DOHH2 (cell line): Measurements from ENCODE around the gene IKZF3.
"Not testable (repeated sequence)": the region's sequence is repeated elsewhere in the genome, so short reads cannot be mapped to it uniquely, and the experiment has no call there.

Experiments
- H3F3A ChIP-seq: fragments of 200-600 bp; sonication (generic), shearing (Covaris generic); 2 replicates; pipeline ENCODE4 v1.6.0; 2016; ENCODE audit warnings: antibody characterized with exemption, mild to moderate bottlenecking; ENCODE audit not compliant: control insufficient read depth, insufficient read depth
- H3K27ac ChIP-seq: fragments of 200-600 bp; sonication (generic); 2 replicates; pipeline ENCODE4 v1.5.1; 2014; ENCODE audit warnings: low read depth, mild to moderate bottlenecking, low read length, moderate library complexity
- H3K27me3 ChIP-seq: fragments of 200-600 bp; sonication (generic); 2 replicates; pipeline ENCODE4 v1.6.1; 2014; ENCODE audit warnings: mild to moderate bottlenecking, low read length, mixed read lengths; ENCODE audit not compliant: control insufficient read depth
- H3K36me3 ChIP-seq: fragments of 200-600 bp; sonication (generic); 2 replicates; pipeline ENCODE4 v1.6.1; 2014; ENCODE audit warnings: mild to moderate bottlenecking, low read length, moderate library complexity, mixed read lengths; ENCODE audit not compliant: control insufficient read depth
- H3K4me1 ChIP-seq: fragments of 200-600 bp; sonication (generic); 2 replicates; pipeline ENCODE4 v1.6.1; 2014; ENCODE audit warnings: mild to moderate bottlenecking, low read length, mixed read lengths; ENCODE audit not compliant: control insufficient read depth
- H3K4me2 ChIP-seq: fragments of 200-600 bp; sonication (generic); 2 replicates; pipeline ENCODE4 v1.6.0; 2014; ENCODE audit warnings: mild to moderate bottlenecking, low read length, moderate library complexity
- H3K4me3 ChIP-seq: fragments of 200-600 bp; sonication (generic); 2 replicates; pipeline ENCODE4 v1.5.1; 2014; ENCODE audit warnings: mild to moderate bottlenecking, low read length, mixed read lengths
- H3K79me2 ChIP-seq: fragments of 200-600 bp; sonication (generic); 2 replicates; pipeline ENCODE4 v1.6.1; 2014; ENCODE audit warnings: mild to moderate bottlenecking, low read length, mixed read lengths; ENCODE audit not compliant: control insufficient read depth
- H3K9me2 ChIP-seq: fragments of 200-600 bp; sonication (generic); replicated peaks from 2 replicates; pipeline ENCODE4 v1.6.1; 2014; ENCODE audit warnings: mild to moderate bottlenecking, low read length, mixed read lengths; ENCODE audit not compliant: control insufficient read depth
- H3K9me3 ChIP-seq: fragments of 200-600 bp; sonication (generic); 2 replicates; pipeline ENCODE4 v1.6.1; 2014; ENCODE audit warnings: antibody characterized with exemption, low read length, mixed read lengths; ENCODE audit not compliant: control insufficient read depth, insufficient read depth
- H4K20me1 ChIP-seq: fragments of 200-600 bp; sonication (generic); 2 replicates; pipeline ENCODE4 v1.6.0; 2014; ENCODE audit warnings: low read depth, mild to moderate bottlenecking, antibody characterized with exemption, low read length, moderate library complexity; ENCODE audit not compliant: control insufficient read depth, insufficient read depth
- EZH2phosphoT487 ChIP-seq: fragments of 200-600 bp; sonication (generic); IDR thresholded peaks from 2 replicates; pipeline ENCODE4 v1.6.1; 2017; ENCODE audit warnings: borderline replicate concordance, mild to moderate bottlenecking, antibody characterized with exemption, low read length, moderate library complexity, mixed read lengths
- TF ChIP-seq, protein P1 (sequence below): fragments of 200-600 bp; sonication (generic); IDR thresholded peaks from one replicate; pipeline ENCODE4 v1.5.1; 2014; ENCODE audit warnings: antibody characterized with exemption, mild to moderate bottlenecking, low read depth, low read length; ENCODE audit not compliant: poor library complexity, severe bottlenecking

The IKZF3 gene

DNA sequence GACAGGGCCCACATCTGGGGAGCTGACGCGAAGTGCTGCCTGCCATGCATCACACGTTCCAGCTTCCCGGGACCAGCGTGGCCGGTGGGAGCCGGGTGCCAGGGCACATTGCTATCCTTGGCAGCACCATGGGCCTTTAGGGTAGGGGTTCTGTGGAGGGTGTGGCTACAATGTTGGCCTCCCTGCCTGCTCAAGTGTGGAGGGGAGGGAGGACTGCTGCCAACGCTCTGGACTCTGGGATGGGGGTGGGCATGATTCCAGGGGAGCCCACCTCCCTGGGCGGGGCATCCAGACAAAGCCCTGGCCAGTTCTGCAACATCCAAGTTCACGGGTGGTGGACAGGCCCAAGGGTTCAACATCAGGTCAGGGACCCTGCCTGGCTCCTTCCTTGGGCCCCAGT, 112.5 kb downstream of the IKZF3 start:
- Histone ChIP-seq H3K9me2 (no peaks in the 10 kb centered on the region), H3K9me3 (no peaks in the 10 kb centered on the region), H3F3A (peaks cover 25% of the 10 kb centered on the region), H3K4me2 (no peak overlapping the region), H4K20me1 (no peaks in the 10 kb centered on the region), H3K4me1 (peaks cover 37% of the 10 kb centered on the region), H3K36me3 (0 out of 2 replicates have a peak, but pooled peaks cover under 1% of the 10 kb centered on the region), H3K27me3 (no peaks in the 10 kb centered on the region), H3K79me2 (no peaks in the 10 kb centered on the region), H3K4me3 (no peak overlapping the region), H3K27ac (no peak overlapping the region)
- TF ChIP-seq, protein P1, sequence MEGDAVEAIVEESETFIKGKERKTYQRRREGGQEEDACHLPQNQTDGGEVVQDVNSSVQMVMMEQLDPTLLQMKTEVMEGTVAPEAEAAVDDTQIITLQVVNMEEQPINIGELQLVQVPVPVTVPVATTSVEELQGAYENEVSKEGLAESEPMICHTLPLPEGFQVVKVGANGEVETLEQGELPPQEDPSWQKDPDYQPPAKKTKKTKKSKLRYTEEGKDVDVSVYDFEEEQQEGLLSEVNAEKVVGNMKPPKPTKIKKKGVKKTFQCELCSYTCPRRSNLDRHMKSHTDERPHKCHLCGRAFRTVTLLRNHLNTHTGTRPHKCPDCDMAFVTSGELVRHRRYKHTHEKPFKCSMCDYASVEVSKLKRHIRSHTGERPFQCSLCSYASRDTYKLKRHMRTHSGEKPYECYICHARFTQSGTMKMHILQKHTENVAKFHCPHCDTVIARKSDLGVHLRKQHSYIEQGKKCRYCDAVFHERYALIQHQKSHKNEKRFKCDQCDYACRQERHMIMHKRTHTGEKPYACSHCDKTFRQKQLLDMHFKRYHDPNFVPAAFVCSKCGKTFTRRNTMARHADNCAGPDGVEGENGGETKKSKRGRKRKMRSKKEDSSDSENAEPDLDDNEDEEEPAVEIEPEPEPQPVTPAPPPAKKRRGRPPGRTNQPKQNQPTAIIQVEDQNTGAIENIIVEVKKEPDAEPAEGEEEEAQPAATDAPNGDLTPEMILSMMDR, result no peak
- TF ChIP-seq EZH2phosphoT487, result no peak

DNA sequence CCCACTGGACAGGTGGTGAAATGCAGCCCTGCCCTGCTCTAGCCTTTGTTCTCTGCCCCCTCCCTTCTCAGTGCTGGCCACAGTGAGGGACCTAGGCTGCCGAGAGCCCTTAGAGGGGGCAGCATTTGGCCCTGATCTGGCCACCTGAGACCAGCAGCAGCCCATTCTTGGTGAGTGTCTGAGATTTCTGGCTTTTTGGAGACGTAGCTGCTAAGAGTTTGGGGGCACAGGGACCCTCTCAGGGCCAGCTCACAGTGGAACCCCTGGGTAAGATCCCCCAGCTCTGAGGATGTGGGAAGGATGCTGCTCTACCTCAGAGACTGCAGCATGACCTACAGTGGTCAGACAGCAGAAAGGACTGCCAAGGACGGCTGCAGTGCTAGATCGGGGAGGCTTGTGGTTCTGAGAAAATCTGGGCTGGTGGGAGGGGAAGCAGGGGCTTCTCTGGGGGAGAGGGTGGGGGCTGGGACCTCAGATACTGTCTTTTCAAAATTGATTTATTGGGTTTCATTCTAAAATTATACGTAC, 113.0 kb downstream of the IKZF3 start:
- Histone ChIP-seq H3K4me1 (peaks cover 31% of the 10 kb centered on the region), H3K79me2 (no peaks in the 10 kb centered on the region), H3K9me2 (no peaks in the 10 kb centered on the region), H3K4me2 (no peak overlapping the region), H3K36me3 (no peaks in the 10 kb centered on the region), H3K9me3 (no peaks in the 10 kb centered on the region), H3K27ac (no peak overlapping the region), H3F3A (peaks cover 20% of the 10 kb centered on the region), H3K27me3 (no peaks in the 10 kb centered on the region), H3K4me3 (no peak overlapping the region), H4K20me1 (no peaks in the 10 kb centered on the region)
- TF ChIP-seq, protein P1, result no peak
- TF ChIP-seq EZH2phosphoT487, result no peak

DNA sequence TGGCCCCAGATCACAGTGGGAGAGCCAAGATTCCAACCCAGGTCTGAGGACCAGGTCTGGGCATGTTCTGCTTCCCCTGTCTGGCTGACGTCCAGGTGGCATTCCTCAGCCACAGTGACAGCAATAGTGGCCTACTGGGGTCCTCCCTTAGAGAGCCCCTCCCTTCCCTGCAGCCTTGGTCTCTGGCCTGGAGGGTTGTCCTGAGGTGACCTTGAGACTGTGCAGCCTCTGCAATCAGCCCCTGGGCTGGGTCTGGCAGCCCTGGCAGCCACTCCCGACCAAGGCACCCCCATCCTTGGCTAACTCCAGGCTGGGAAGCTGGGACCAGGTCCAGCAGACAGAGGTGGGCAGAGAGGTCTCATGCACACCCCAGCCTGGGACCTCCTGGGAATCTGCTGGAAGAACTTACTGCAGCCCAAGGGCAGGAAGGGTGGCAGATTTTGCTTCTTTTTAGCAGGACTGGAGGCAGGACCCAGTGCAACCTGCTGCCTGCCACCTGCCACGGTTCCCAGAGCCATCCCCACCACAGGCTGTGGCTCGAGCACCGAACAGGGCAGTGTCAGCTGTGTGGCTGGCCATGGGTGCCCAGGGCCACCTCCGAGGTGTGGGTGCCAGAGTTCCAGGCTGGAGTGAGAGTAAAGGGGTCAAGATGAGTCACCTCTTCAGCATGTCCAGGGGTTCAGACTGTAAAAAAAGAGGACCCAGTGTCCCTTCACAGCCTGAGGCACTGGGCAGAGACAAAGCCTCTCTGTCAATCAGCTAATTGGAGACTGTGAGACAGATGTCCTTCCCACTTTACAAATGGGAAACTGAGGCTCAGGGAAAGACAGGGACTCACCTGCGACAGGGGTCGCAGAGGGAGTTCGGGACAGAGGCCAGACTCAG, 113.7 kb downstream of the IKZF3 start:
- no peaks in the 10 kb centered on the region for H3K27me3 ChIP-seq
- H3F3A ChIP-seq, result peaks cover 17% of the 10 kb centered on the region
- H4K20me1 ChIP-seq, result no peaks in the 10 kb centered on the region
- no peak overlapping the region for H3K27ac ChIP-seq
- peaks cover 24% of the 10 kb centered on the region for H3K4me1 ChIP-seq
- TF ChIP-seq, protein P1, result no peak
- TF ChIP-seq EZH2phosphoT487, result no peak
- no peak overlapping the region for H3K4me3 ChIP-seq
- no peaks in the 10 kb centered on the region for H3K79me2 ChIP-seq
- no peak overlapping the region for H3K4me2 ChIP-seq
- H3K9me3 ChIP-seq, result no peaks in the 10 kb centered on the region
- no peaks in the 10 kb centered on the region for H3K9me2 ChIP-seq
- H3K36me3 ChIP-seq, result no peaks in the 10 kb centered on the region

DNA sequence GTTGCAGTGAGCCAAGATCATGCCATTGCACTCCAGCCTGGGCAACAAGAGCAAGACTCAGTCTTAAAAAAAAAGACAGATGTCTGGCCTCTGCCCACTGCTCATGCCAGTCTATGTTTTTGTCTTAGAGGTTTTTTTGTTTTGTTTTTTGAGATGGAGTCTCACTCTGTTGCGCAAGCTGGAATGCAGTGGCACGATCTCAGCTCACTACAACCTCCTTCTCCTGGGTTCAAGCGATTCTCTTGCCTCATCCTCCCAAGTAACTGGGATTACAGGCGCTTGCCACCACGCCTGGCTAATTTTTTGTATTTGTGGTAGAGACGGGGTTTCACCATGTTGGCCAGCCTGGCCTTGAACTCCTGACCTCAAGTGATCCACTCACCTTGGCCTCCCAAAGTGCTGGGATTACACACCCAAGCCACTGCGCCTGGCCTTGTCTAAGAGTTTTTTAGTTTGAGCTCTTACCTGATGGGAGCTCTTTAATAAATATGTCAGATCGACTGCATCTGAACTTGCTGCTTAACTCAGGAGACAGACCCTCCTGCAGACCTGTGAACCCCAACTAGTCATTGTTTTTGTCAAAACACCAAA, 115.6 kb downstream of the IKZF3 start:
- not testable (repeated sequence) for H3K27me3 ChIP-seq, H3K27ac ChIP-seq, H3K9me3 ChIP-seq, H3K4me1 ChIP-seq, H3K4me3 ChIP-seq, H3K4me2 ChIP-seq, H3K9me2 ChIP-seq, H4K20me1 ChIP-seq, H3K36me3 ChIP-seq, H3K79me2 ChIP-seq
- peaks cover 12% of the 10 kb centered on the region; the same call in 1 of the 2 replicates for H3F3A ChIP-seq
